Activated gamma-delta T cell (primary cell): Measurements from ENCODE around the gene BNC2.
"Not testable (repeated sequence)": the region's sequence is repeated elsewhere in the genome, so short reads cannot be mapped to it uniquely, and the experiment has no call there.

Experiments used
- DNase-seq: peaks from one replicate; lab custom pipeline; 2025; lab: John Stamatoyannopoulos, UW
- total RNA-seq, 2 donors: gene quantifications; one replicate each; lab custom pipeline; 2026; lab: John Stamatoyannopoulos, UW

Gene BNC2
- total RNA-seq: 0.46 to 0.57 reads per million in 2 donors

GRCh38 chr9:16870596-16871335, at the start of gene BNC2:
BNC2 (minus strand) TSS chr9:16870670; CDS start chr9:16870648, 22 bp downstream.
- DNase-seq: no peak

GRCh38 chr9:16918920-16919319, 48.5 kb upstream of the BNC2 start:
- DNase-seq: no peak

- DNase-seq: no peak
Measured at GRCh38 chr9:16915126-16915831, 44.8 kb upstream of the BNC2 start.

GRCh38 chr9:16912197-16912596, 41.7 kb upstream of the BNC2 start:
- DNase-seq: no peak

- DNase-seq: not testable (repeated sequence)
Measured at GRCh38 chr9:16908206-16908605, 37.7 kb upstream of the BNC2 start.

- DNase-seq: no peak
Measured at GRCh38 chr9:16904655-16905054, 34.2 kb upstream of the BNC2 start.

GRCh38 chr9:16901590-16901989, 31.1 kb upstream of the BNC2 start:
- DNase-seq: no peak

GRCh38 chr9:16899606-16900005, 29.1 kb upstream of the BNC2 start:
- no peak for DNase-seq

GRCh38 chr9:16898464-16898863, 28.0 kb upstream of the BNC2 start:
- no peak for DNase-seq

GRCh38 chr9:16888594-16888993, 18.1 kb upstream of the BNC2 start:
- no peak for DNase-seq

- DNase-seq: no peak
Measured at GRCh38 chr9:16885931-16886330, 15.5 kb upstream of the BNC2 start.

GRCh38 chr9:16884952-16885513, 14.6 kb upstream of the BNC2 start:
- no peak for DNase-seq

GRCh38 chr9:16884373-16884772, 13.9 kb upstream of the BNC2 start:
- no peak for DNase-seq

- DNase-seq: no peak
Measured at GRCh38 chr9:16883586-16883985, 13.1 kb upstream of the BNC2 start.

- not testable (repeated sequence) for DNase-seq
Measured at GRCh38 chr9:16882440-16882839, 12.0 kb upstream of the BNC2 start.

GRCh38 chr9:16879416-16879815, 8.9 kb upstream of the BNC2 start:
- DNase-seq: no peak

- no peak for DNase-seq
Measured at GRCh38 chr9:16877256-16877655, 6.8 kb upstream of the BNC2 start.

- no peak for DNase-seq
Measured at GRCh38 chr9:16873126-16873802, 2.8 kb upstream of the BNC2 start.

- DNase-seq: no peak
Measured at GRCh38 chr9:16871336-16872151, 1.1 kb upstream of the BNC2 start.

GRCh38 chr9:16869882-16870595, 431 bp downstream of the BNC2 start:
- DNase-seq: no peak
